Activated CD8-positive, alpha-beta memory T cell treated with anti-CD3 and anti-CD28 coated beads for 1 hour (primary cell): Measurements from ENCODE around the gene CLEC7A.

Experiments
- DNase-seq, 2 donors: peaks; one replicate each; pipeline ENCODE4 v3.0.0-alpha.2; 2020; ENCODE audit warnings: low read depth in 1 of 2; ENCODE audit errors: extremely low read depth in 1 of 2

Gene CLEC7A

DNA sequence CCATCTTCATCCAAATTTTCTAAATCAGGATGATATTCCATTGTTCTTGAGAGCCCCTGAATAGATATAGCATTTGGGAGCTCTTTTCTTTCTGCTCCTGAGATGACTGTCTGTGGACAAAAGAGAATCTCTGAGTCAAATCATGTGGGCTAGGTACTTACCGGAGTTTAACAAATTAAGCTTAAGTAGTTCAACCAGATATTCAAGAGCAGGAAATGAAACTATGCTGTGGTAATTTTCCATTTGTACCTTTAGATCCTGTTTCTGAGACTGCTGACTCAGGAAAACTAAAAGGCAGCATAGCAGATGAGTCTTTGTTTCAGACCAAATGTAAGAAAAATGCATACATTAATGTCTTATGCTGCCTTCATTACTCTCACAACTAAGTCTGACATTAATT lies at the start of gene CLEC7A:
CLEC7A (minus strand) TSS at position 158 of the 400 bp plus-strand sequence; CDS start at position 41, 117 bp downstream.
- no peak for DNase-seq

DNA sequence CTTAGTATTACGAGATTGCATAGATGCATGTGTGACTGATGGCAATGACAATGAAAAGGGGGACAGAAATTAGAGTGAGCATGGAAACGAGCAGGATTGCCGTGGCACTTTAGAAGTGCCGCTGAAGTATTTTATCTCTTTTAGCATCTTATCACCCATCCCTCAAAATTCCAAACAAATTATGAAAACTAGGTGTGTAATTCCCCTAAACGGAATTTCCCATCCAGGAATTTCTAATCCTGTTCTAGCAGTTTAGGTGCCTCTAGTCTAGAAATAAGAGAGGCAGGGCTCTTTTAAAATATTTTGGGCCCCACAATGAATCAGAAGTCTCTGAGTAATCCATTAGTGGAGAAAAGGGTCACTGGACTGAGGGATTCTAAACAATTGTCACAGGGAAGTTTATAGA lies 49.8 kb upstream of the CLEC7A start:
- DNase-seq: no peak

DNA sequence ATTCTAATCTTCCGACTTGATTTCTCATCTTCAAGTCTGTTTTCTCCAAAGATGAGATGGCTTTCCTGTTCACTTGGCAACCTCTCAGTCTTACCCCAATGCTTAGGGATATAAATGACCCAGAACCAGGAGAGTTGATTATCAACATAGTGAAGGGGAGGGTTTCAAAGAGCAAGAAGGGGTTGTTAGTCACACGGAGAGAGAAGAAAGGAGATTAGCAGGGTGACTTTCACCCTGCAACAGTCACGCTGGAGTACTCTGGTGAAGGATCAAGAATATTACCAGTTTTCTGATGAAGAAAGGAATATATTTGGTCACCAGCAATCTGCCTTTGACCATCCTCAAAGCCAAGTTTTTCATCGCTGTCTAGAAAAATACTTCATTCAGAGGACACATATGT lies 48.8 kb upstream of the CLEC7A start, which contains the start of gene TMEM52B:
TMEM52B (plus strand) TSS at position 212 of the 400 bp plus-strand sequence. CDS start 543 bp downstream, outside the sequence.
- DNase-seq: no peak

DNA sequence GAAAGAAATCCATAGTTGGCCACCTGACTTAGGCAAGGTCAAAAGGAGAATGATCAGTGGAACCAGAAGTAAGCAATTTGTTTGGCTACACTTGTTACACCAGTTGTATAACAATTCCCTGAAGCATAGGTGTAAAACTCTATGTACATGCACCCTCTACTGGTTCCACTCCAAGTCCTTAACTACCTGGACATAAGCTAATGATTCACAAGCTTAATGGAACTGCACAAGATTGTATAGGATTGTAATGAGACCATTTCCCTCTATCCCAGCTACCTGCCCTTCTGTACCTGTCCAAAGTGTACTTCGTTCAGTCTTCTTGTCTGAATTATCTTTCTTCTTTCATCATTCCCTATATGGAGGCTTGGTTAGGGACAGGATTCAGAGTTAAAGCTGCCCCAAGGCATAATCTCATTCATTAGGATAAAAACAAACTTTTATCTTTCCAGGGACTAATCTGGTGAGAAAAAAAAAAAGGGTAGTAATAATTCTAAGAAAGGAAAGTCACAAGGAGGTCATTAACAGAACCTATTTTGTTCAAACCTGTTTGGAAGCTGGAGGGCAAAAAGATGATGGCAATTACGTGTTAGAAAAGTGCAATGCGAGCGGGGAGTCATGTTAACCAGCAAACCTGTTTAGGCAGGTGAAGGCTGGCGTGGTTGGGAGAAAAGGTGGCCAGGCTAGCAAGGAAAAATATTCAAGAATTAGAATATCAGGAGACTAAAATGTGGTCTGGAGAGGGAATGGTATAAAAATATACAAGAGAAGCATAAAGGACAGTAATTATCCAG lies 46.0 kb upstream of the CLEC7A start:
- DNase-seq: no peak

DNA sequence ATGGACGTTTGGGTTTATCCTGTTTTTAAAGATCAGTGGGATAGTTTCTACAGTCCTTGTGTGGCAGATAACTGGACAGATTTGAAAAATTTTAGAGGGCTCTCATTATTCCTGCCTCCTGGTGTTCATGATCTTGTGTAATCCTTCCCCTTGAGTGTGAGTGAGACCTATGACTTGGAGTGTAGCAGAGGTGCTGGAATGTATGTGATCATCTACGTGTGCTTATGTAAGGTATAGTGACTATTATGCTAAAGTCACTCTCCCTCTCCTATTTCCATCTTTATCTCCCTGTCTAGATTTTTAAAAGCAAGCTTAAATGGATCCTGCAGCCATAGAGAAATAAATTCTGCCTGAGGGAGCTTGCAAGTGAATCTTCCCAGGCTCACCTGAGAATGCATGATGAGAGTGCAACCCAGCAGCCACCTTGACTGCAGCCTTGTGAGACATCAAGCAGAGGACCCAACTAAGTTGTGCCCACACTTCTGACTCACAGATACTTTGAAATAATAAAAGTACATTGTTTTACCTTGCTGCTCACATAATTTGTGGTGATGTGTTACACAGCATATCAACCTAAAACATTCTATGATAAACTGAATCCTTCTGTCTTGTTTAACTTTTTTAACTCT lies 45.1 kb upstream of the CLEC7A start:
- no peak for DNase-seq

DNA sequence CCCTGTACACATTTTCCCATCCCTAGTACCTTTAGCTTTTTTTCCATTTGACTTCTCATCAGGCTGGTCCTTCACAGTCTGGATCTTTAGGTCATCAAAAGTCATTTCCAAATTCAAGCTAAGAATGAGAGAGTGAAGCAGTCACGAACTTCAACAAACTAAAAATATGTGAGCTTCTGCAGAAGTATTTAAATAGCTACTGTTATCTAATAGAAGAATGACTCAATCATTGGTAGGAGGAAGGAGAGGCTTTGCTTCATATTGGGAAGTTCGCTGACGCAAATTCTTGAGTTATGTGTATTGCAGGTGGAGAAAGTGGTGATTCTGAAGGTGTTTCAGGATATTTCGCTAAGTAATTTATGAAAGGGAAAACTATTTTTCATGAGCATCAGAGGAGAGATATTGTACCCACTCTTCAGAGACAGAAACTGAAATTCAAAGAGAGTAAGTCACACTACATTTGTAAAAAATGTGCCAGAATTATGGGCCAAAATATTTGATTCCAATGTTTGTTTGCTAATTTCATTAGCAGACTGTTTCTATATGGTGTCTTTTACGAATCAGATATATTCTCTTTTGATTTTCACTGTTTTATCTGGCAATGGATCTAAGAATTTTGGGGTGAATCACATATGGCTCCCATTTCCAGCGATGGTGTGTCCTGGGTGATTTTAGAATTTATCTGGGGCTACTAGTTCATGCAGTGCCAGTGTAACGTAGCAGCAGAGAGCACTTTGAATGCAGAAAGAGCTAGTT lies 42.2 kb upstream of the CLEC7A start, which contains the start of gene OLR1:
OLR1 (minus strand) TSS at position 160 of the 756 bp plus-strand sequence; CDS start at position 105, 55 bp downstream.
- no peak for DNase-seq

DNA sequence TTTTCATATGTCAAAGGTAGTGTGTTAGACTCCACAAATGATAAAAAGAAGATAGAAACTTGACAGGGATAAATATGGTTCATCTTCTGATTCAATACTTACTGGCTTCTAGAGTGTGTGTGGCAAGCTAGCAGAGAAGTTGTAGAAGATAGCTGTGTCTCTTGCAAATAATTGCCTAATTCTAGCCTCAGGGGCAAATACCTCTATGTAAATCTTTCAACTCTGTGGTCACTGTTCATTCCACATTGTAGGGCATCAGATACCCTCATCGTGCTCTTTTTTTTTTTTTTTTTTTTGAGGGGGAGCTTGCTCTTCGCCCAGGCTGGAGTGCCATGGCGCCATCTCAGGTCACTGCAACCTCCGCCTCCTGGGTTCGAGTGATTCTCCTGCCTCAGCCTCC lies 40.2 kb upstream of the CLEC7A start:
- no peak for DNase-seq

DNA sequence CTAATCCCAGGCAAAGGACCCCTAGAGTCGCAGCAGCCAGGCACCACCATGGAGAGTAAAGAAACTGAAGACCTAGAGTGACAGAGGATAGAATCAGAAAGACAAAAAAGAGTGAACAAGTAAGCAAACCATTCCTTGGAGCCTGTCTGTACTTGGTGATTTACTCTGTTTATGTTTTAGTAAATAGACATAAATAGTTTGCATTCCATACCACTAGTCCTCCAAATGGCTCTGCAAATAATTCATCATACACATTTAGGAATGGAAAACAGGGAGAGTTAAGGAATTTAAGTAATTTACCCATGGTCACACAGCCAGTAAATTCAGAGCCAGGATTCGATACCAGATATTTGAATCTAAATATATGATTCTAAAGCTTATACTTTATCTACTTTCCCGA lies 39.1 kb upstream of the CLEC7A start:
- no peak for DNase-seq

DNA sequence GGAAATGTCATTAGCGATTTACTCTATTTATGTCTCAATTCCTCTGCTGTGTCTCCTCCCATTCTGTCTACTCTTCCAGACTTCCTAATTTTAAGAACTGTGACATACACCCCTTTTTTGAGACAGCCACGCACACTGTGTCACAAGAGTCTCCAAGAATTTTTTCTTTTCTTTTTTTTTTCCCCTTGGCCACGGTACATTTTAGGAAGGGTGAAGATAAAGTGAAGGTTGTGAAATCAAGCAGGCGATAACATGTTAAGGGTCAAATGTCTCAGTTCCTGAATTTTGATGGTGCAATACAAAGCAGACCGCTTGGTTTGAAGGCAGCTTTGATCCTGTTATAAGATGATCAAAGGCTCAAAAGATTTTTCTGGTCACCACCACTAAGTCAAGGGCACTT lies 37.6 kb upstream of the CLEC7A start:
- no peak for DNase-seq

DNA sequence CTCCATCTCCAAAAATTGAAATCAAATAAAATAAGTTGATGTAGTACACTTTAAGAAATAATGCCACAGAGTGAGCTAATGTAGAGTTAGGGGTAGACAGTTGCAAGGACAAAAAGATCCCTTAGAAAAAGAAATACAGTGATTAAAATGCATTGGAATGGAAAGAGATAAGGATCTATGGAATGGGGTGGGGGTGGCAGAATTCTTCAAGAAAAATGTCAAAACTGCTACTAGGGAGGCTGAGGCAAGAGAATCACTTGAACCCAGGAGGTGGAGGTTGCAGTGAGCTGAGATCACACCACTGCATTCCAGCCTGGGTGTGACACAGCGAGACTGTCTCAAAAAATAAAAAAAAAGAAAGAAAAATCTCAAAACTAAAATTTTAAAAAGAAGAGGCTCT lies 35.4 kb upstream of the CLEC7A start:
- no peak for DNase-seq

DNA sequence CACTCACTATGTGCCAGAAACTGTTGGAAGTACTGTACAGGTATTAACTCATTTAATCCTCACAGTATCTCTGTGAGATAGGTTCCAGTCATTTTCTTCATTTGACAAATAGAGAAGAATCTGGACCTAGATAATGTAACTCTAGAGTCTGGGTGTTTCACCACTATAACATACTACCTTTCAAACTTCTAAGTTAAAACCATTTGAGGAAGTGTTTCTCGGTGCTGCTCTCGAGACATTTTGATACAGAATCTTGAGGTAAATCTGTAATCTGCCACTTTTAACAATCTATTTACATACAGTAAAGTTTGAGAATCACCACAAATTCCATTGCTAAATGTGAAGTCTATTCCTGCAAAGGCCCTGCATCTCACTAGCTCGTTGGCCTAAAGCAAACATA lies 33.1 kb upstream of the CLEC7A start:
- DNase-seq: no peak

DNA sequence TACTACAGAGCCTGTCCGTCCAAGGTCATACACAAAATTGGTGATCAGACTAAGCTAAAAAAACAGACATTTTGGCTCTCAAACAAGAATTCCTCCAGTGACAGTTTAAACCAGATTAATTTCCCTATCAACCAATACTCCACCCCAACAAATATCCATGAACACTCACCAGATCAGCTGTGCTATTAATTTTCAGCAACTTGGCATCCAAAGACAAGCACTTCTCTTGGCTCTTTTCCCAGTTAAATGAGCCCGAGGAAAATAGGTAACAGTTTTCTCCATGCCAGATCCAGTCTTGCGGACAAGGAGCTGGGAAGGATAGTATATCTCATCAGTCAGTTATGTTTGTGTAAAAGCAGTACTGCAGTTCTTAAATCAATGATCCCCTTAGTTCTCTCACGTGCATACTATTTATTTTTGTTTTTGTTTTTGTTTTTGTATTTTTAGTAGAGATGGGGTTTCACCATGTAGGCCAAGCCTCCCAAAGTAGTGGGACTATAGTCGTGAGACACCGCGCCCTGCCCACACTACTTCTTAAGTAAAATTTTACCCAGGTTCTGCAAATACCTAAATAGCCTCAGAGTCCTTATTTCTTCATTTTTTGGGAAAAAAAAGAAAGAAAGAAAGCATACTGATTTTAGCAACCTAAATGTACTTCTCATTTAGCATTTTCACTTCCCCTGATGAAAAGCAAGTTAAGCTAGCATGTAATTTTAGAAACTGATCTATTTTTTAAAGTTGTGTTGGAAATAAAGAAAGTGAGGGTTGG lies 30.8 kb upstream of the CLEC7A start:
- no peak for DNase-seq

DNA sequence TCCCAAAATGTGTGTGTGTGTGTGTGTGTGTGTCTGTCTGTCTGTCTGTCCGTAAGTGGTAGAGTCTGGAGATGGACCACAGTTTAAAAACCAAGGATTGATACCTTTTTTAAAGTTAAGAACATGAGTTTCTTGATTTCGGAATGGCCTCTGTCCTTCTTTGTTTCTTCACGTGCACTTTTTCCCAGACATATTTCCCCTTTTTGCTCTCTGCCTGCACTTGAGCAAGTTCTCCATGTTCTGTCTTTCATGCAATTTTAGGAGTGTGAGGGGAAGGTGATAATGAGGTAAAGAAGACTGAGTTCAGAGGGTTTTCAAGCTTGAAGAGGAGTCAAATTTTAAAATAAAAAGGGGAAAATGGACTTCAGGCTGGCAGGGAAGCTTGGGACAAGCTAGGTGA lies 29.3 kb upstream of the CLEC7A start:
- DNase-seq: no peak

DNA sequence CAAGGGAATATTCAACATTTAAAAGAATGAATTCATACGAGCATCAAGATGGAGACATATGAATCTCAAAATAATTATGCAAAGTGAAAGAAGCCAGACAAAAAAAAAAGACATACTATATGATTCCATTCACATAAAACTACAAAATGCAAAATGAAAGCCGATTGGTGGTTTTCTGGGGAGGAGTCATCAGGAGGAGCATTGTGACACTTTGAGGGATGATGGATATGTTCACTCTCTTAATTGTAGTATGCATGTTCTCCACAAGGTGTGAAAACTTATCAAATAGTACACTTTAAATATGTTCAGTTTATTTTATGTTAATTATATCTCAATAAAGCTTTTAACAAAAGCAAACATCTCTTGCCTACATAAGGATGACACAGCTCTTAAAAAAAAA lies 28.4 kb upstream of the CLEC7A start:
- DNase-seq: no peak

DNA sequence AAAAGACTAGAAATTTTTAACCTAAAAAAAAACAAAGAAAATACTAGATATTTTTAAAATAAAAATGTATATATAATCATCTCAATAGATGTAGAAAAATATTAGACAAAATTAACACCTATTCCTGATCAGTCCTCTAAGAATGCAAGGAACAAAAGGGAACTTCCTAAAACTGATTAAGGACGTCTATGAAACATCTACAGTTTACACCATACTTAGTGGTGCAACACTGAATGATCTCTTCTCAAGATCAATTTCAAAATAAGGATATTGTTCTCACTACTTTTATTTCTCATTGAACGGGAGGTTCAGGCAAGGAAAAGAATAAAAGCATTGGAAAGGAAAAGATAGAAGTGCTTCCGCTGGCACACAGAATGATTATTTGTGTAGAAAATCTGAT lies 26.0 kb upstream of the CLEC7A start:
- DNase-seq: no peak

DNA sequence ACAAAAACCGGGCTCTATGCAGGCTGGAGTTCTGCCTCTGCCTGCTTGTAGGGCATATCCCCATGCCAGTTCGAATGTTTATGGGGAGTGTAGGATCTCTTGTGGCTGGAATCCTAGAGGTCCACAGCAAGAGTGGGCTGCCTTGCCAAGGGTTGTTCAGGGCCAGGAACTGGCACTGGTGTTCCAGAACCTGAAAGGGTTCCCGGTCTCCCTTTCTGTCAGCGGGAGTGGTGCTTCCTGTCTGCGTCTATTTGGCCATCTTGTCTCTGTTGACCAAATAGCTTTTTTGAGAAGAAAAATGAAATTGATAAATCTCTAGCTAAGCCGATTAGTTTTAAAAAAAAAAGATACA lies 24.1 kb upstream of the CLEC7A start:
- no peak for DNase-seq

DNA sequence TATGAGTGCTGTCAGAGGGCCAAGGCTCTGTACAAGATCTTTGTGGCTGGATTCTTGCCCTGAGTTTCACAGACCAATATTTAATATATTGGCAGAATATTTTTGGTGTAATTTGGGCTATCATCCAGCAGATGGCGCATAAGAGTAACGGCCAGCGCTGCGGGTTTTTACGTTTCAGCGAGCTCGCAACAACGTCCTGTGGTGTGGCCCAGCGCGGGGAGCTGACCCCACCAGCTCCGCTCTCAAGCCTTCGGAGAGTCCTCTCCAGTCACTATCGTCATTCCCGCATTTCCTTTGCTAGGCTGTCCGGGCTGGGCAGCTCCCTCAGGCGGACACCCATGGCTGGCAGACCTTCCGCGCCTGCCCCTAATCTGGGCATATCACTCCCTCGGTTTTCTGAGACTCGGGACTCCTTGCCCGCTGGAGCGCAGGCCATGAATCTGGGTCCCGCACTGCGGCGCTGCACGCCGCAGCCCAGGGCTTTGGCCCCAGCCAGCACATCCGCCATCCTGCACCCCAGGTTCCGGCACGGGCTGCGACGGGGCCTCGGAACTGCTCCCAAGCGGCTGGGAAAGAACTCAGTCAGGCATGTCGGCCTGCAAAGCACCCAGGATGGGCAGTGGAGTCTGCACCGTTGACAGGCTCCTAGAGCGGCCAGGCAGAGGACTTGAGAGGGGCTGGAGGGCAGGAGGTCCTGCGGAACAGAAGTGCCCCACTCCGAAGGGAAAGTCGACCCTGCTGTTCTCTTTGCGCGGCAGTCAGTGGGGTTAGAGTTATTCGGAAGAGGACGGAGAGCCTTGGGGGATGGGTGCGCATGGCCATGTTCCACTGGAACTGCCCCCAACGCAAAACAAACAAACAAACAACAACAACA lies 23.5 kb upstream of the CLEC7A start:
- DNase-seq: peak; percentile 10 to 28

DNA sequence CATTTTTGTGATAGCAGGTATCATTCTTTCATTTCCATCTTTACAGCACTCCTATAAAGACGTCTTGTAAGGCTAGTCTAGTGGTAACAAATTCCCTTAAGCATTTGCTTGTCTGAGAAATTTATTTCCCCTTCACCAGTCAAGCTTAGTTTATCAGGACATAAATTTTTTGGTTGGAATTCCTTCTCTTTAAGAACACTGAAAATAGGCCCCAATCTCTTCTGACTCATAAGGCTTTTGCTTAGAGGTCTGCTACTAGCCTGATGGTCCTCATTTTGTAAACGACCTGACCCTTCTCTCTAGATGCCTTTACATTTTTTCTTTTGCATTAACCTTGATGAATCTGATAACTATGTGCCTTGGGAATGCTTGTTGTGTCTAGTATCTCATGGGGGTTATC lies 21.6 kb upstream of the CLEC7A start:
- no peak for DNase-seq

DNA sequence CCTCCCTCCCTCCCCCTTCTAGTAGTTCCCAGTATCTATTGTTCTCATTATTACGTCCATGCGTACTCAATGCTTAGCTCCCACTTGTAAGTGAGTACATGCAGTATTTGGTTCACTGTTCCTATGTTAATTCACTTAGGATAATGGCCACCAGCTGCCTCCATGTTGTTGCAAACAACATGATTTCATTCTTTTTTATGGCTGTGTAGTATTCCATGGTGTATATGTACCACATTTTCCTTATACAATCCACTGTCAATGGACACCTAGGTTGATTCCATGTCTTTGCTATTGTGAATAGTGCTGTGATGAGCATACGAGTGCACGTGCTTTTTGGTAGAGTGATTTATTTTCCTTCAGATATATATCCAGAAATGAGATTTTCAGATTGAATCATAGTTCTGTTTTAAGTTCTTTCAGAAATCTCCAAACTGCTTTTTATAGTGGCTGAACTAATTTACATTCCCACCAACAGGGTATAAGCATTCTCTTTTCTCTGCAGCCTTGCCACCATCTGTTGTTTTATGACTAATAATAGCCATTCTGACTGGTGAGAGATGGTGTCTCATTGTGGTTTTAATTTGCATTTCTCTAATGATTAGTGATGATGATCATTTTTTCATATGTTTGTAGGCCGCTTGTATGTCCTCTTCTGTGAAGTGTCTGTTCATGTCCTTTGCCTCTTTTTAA lies 17.9 kb upstream of the CLEC7A start:
- DNase-seq: no peak
